Hepatocyte (in vitro differentiated cells): ENCODE data around the gene BRI3. TPM values are rescaled to one million over a fixed set of nuclear protein-coding genes. Genes with fewer than 3 reads are reported as not detected.

Experiments used
- DNase-seq: peaks from one replicate; pipeline ENCODE4 v3.0.0-alpha.2; 2016; ENCODE audit warnings: low spot score
- H2AFZ ChIP-seq: fragments of 200-600 bp; sonication (generic); 2 replicates; pipeline ENCODE4 v1.6.0; 2016; ENCODE audit warnings: antibody characterized with exemption, mild to moderate bottlenecking
- H3K27ac ChIP-seq: fragments of 200-600 bp; sonication (generic); 2 replicates; pipeline ENCODE4 v1.5.1; 2016; ENCODE audit warnings: mild to moderate bottlenecking
- H3K27me3 ChIP-seq: fragments of 200-600 bp; sonication (generic); 2 replicates; pipeline ENCODE4 v1.6.1; 2016
- H3K36me3 ChIP-seq: fragments of 200-600 bp; sonication (generic); replicated peaks from 2 replicates; pipeline ENCODE4 v1.5.1; 2016; ENCODE audit warnings: low read depth; ENCODE audit not compliant: insufficient read depth
- H3K4me1 ChIP-seq: fragments of 200-600 bp; sonication (generic); 2 replicates; pipeline ENCODE4 v1.5.1; 2016; ENCODE audit warnings: mild to moderate bottlenecking, moderate library complexity; ENCODE audit not compliant: insufficient read depth
- H3K4me2 ChIP-seq: fragments of 200-600 bp; sonication (generic); 2 replicates; pipeline ENCODE4 v1.6.0; 2016
- H3K4me3 ChIP-seq: fragments of 200-600 bp; sonication (generic); 2 replicates; pipeline ENCODE4 v1.5.1; 2016; ENCODE audit warnings: mild to moderate bottlenecking
- H3K79me2 ChIP-seq: fragments of 200-600 bp; sonication (generic); 2 replicates; pipeline ENCODE4 v1.6.0; 2017; ENCODE audit warnings: mild to moderate bottlenecking
- H3K9me2 ChIP-seq: fragments of 200-600 bp; sonication (generic); replicated peaks from 2 replicates; pipeline ENCODE4 v1.6.0; 2017; ENCODE audit warnings: mild to moderate bottlenecking; ENCODE audit not compliant: insufficient read depth
- H3K9me3 ChIP-seq: fragments of 200-600 bp; sonication (generic); 2 replicates; pipeline ENCODE4 v1.5.1; 2016; ENCODE audit warnings: low read depth, mild to moderate bottlenecking
- H4K20me1 ChIP-seq: fragments of 200-600 bp; sonication (generic); 2 replicates; pipeline ENCODE4 v1.6.0; 2016; ENCODE audit warnings: mild to moderate bottlenecking; ENCODE audit not compliant: insufficient read depth, poor library complexity, severe bottlenecking
- CTCF ChIP-seq: fragments of 200-600 bp; sonication (generic); IDR thresholded peaks from 2 replicates; pipeline ENCODE4 v1.5.1; 2016; ENCODE audit warnings: antibody characterized with exemption, mild to moderate bottlenecking; ENCODE audit not compliant: poor library complexity
- EZH2 ChIP-seq: fragments of 200-600 bp; sonication (generic); IDR thresholded peaks from 2 replicates; pipeline ENCODE4 v1.6.1; 2016; ENCODE audit warnings: antibody characterized with exemption, mild to moderate bottlenecking, borderline replicate concordance
- EZH2phosphoT487 ChIP-seq: fragments of 200-600 bp; sonication (generic); IDR thresholded peaks from one replicate; pipeline ENCODE4 v1.6.1; 2018; ENCODE audit warnings: antibody characterized with exemption, mild to moderate bottlenecking, low read depth, moderate library complexity; ENCODE audit not compliant: unreplicated experiment, severe bottlenecking
- WGBS: methylation state at CpG from one replicate; pipeline ENCODE4 v1.1.6; 2016; ENCODE audit warnings: low lambda C conversion rate; ENCODE audit errors: missing lambda C conversion rate; 5-methylcytosine and 5-hydroxymethylcytosine counted together
- polyA plus RNA-seq: library from polyadenylated mRNA; unstranded; fragments of >200 nt; fragmentation: Nextera tagmentation; extraction: Ambion mirVana; gene quantifications from 2 replicates; pipeline ENCODE4 v1.2.1, GENCODE V29; 2016
- total RNA-seq: library from RNA; depleted of rRNA; stranded (reverse); fragments of >200 nt; gene quantifications from 2 replicates; pipeline ENCODE4 v1.2.3, GENCODE V29; 2014

The BRI3 gene
- total and polyA plus RNA-seq, 2 experiments from 2014 or later = 71.5 to 101 TPM

GRCh38 chr7:98236355-98237185 lies 44.9 kb upstream of the BRI3 start:
- H3K9me3 ChIP-seq = no peaks in the 10 kb centered on the region
- DNase-seq = no peak
- no peaks in the 10 kb centered on the region for H3K79me2 ChIP-seq
- no peaks in the 10 kb centered on the region for H3K9me2 ChIP-seq
- TF ChIP-seq CTCF = no peak
- TF ChIP-seq EZH2 = no peak
- TF ChIP-seq EZH2phosphoT487 = no peak
- no peaks in the 10 kb centered on the region for H3K27me3 ChIP-seq
- H4K20me1 ChIP-seq = no peaks in the 10 kb centered on the region
- no peak overlapping the region for H2AFZ ChIP-seq
- H3K36me3 ChIP-seq = no peaks in the 10 kb centered on the region
- no peak overlapping the region for H3K27ac ChIP-seq
- H3K4me3 ChIP-seq = no peak overlapping the region
- 98% methylated on average over 17 of the region's 25 CpGs for WGBS
- H3K4me2 ChIP-seq = no peak overlapping the region
- H3K4me1 ChIP-seq = no peaks in the 10 kb centered on the region

DNA sequence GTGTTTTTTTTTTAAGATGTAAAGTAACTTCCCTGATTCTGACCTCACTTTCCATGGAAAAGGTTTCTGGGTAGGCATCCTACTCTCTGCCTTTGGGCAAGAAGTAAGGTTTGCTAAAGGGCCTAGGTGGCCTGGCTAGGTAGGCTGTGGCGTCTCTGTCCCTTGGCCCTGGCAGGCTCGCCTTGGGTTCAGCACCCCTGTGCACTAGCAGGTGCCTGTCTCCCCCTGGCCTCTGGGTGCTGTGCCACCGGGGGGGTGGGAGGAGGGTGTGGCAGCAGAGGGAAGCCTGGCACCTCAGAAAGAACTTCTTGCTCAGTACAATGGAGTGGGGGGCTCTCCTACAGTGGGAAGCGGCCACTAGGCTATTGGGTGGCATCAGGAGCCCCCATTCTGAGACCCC lies 43.4 kb upstream of the BRI3 start:
- no peaks in the 10 kb centered on the region for H3K4me1 ChIP-seq
- no peak overlapping the region for H3K4me3 ChIP-seq
- no peak overlapping the region for H2AFZ ChIP-seq
- 94% methylated on average over 4 of the region's 4 CpGs for WGBS
- H3K27ac ChIP-seq = no peak overlapping the region
- no peak for DNase-seq
- H3K79me2 ChIP-seq = no peaks in the 10 kb centered on the region
- no peak overlapping the region for H3K4me2 ChIP-seq
- no peaks in the 10 kb centered on the region for H3K27me3 ChIP-seq
- no peaks in the 10 kb centered on the region for H4K20me1 ChIP-seq
- H3K9me2 ChIP-seq = no peaks in the 10 kb centered on the region
- TF ChIP-seq EZH2phosphoT487 (no peak), EZH2 (no peak), CTCF (no peak)
- no peaks in the 10 kb centered on the region for H3K9me3 ChIP-seq
- no peaks in the 10 kb centered on the region for H3K36me3 ChIP-seq

DNA sequence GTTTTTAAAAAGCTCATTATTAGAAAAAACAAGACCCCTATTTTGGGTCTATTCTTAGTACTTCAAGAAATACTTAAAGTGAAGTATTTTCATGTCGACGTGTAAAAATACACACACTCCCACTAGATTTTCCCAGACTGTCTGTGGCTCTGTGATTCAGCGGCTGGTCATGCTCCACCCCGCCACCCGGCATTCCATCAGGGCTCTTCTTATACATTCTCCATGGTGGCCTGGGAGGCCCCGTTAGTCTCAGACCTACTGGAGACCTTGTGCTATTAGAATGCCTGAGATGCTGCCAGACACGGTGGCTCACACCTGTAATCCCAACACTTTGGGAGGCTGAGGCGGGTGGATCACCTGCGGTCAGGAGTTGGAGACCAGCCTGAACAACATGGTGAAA lies 42.5 kb upstream of the BRI3 start:
- Histone ChIP-seq H3K36me3 (no peaks in the 10 kb centered on the region), H3K4me1 (no peaks in the 10 kb centered on the region), H3K9me3 (no peaks in the 10 kb centered on the region), H3K79me2 (no peaks in the 10 kb centered on the region), H3K9me2 (no peaks in the 10 kb centered on the region), H4K20me1 (no peaks in the 10 kb centered on the region), H3K4me3 (no peak overlapping the region), H3K27me3 (no peaks in the 10 kb centered on the region), H3K27ac (no peak overlapping the region), H3K4me2 (no peak overlapping the region), H2AFZ (no peak overlapping the region)
- no peak for DNase-seq
- TF ChIP-seq EZH2 (no peak), EZH2phosphoT487 (no peak), CTCF (no peak)
- 94% methylated on average over 9 of the region's 9 CpGs for WGBS
